Erythroblast (primary cell): Measurements from ENCODE around the gene LRRC1.

Source experiments
- GATA1 ChIP-seq: IDR thresholded peaks from 2 replicates; pipeline ENCODE4 v1.6.1; 2011; ENCODE audit warnings: low read depth, mild to moderate bottlenecking, control low read depth, low read length, moderate library complexity
- POLR2A ChIP-seq: IDR thresholded peaks from 2 replicates; pipeline ENCODE4 v1.6.1; 2011; ENCODE audit warnings: mild to moderate bottlenecking, low read length

- TF ChIP-seq POLR2A = no peak
- TF ChIP-seq GATA1 = no peak
These were observed 153.0 kb downstream of the LRRC1 start for GRCh38 chr6:53947780-53948179.
